Fibroblast of the conjunctiva (primary cell): Measurements from ENCODE around the gene OSBPL6.

Experiments used
- DNase-seq: peaks from one replicate; pipeline ENCODE4 v3.0.0-alpha.2; 2010; ENCODE audit warnings: low read depth

Gene OSBPL6

DNA sequence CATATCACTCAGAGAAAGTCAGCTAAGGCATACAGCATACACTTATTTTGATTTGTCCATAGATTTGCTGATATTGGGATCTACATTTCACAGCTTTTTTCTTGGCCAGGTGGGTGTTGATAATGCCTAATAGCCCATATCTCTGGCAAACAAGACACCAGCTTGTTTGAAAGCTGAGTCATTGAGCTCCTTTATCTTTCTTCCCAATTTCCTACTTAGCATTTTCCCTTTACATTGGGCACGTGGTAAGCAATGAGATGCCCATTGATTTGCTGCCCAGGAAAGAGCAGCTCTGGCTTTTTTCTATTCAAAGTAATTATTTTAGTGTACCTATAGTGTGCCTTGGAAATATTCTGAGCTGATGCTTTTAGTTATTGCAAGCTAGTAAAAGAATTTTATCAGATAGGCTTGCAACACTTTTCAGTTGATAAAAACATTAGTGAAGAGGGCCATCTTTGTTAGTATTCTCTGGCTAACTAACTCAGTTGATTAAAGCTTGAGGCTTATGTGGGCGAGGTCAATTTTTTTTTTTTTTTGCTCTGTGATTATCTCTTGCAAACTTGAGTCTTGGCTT, 79.6 kb downstream of the OSBPL6 start:
- DNase-seq: no peak

- DNase-seq: no peak
Observed at GRCh38 chr2:178275600-178275999, 81.3 kb downstream of the OSBPL6 start.

GRCh38 chr2:178277741-178278197, 83.5 kb downstream of the OSBPL6 start:
- DNase-seq: no peak

- DNase-seq: peak; percentile 34
Observed at GRCh38 chr2:178279142-178279541, 84.8 kb downstream of the OSBPL6 start.

DNA sequence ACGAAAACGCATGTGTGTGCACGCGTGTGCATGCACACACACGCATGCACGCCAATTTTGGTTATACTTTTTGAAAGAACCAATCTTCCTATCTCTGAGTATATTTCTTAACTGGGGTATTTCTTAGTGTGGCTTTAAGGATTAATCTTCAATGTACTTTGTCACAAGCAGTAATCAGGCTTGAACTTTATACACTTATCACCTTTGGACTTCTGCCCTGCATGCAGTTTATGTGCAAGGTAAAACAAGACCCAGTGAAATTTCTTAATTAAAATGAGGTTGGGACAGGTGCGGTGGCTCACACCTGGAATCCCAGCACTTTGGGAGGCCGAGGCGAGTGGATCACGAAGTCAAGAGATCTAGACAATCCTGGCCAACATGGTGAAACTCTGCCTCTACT, 85.3 kb downstream of the OSBPL6 start:
- no peak for DNase-seq

- peak; percentile 28 for DNase-seq
Observed at GRCh38 chr2:178280244-178280852, 86.0 kb downstream of the OSBPL6 start.

DNA sequence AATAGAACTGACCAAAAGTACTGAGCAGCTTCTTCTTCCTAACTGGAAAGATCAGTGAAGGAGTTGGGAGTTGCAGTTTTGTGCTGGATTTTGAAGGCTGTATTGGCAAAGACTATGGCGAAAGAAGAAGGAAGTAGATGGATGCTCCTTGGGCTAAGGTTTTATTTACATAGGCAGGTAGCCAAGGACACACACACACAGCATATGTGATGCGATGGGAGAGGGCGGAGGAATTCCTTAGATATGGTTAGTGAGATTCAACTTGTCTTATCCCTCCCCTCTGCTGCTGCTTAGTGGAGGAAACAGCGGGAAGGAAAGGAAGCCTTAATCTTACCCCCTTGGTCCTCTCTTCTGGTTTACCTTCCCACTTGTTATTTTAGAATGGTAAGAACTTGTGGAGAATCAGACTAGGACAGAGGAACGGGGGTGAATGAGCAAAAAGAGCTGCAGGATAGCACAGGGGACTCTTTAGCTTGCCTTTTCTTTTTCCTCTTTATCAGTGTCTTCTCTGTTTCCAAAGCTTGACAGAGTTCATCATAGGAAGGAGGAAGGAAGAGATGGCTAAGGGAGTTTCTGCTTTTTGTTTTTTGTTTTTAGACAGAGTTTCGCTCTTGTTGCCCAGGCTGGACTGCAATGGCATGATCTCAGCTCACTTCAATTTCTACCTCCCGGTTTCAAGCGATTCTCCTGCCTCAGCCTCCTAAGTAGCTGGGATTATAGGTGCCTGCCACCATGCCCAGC, 87.9 kb downstream of the OSBPL6 start:
- peak; percentile 38 for DNase-seq

DNA sequence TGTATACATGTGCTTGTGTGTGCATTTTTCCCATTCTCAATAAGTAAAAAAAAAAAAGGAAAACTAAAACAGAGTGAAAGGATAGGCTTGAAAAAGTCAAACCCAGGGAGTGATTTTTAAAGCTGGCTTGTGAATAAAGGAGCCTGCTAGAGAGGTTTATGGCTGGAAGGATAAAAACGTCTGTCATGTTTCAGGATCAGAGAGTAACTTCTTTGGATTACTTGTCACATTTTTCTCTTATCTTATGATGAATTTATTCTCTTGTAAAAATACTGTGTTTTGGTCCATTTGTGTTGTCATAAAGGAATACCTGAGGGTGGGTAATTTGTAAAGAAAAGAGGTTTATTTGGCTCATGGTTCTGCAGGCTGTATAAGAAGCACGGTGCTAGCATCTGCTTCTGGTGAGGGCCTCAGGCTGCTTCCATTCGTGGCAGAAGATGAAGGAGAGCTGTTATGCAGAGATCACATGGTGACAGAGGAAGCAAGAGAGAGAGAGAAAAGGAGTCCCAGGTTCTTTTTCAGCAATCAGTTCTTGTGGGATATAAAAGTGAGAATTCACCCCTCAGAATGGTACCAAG, 89.1 kb downstream of the OSBPL6 start:
- DNase-seq: no peak

GRCh38 chr2:178284613-178285286, 90.4 kb downstream of the OSBPL6 start:
- no peak for DNase-seq

DNA sequence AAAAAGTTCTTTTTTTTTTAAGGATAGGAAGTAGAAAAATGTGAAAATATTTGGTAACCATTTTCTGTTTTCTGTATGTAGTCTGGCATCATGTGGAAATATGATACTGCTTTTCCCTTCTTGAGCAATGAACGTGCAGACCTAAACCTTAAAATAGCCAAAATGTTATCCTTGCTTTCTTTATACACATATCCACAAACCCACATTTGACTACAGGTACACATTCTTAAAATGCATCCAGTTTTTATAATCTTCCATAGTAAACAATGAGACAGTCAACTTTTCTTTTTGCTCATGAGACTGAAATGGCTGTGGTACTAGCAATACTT, 90.9 kb downstream of the OSBPL6 start:
- DNase-seq: no peak

DNA sequence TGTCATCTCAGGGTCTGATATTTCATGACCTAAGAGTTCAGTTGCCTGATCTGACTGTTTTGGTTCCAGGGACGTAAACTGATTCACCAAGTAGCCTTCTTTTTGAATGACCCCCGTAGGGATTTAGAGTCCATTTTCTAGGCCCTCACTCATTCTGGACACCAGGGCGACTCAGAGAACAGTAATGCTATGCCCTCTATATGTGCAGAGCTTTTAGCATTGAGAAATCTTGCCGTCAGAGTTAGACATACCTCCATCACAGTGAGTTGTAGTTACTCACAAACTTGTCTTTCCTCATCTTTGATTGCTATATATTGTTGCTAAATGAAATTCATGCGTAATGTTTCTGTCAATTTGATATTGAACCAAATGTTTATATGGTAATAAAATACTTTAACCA, 92.3 kb downstream of the OSBPL6 start:
- DNase-seq: no peak

- DNase-seq: no peak
Observed at GRCh38 chr2:178287652-178288344, 93.5 kb downstream of the OSBPL6 start.

GRCh38 chr2:178291703-178292102, 97.4 kb downstream of the OSBPL6 start:
- DNase-seq: no peak

GRCh38 chr2:178292586-178292985, 98.3 kb downstream of the OSBPL6 start:
- DNase-seq: no peak

- DNase-seq: no peak
Observed at GRCh38 chr2:178295115-178295514, 100.8 kb downstream of the OSBPL6 start.

DNA sequence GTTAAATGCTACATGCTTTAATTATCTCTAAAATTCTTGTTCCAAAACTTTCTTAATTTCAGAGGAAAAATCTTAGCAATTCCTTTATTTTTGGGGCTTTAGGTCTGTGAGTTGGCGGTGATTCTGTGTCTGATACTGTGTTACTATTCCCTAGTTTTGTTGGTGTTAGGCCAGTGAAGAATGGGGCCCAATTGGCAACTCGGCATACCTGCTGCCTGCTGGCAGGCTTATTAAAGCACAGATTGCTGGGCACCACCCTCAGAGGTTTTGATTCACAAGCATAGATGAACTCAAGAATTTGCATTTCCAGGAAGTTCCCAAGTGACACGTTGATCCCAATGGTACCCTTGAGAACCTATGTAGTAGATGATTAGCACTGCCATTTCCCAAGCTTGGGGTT, 101.6 kb downstream of the OSBPL6 start:
- DNase-seq: no peak

DNA sequence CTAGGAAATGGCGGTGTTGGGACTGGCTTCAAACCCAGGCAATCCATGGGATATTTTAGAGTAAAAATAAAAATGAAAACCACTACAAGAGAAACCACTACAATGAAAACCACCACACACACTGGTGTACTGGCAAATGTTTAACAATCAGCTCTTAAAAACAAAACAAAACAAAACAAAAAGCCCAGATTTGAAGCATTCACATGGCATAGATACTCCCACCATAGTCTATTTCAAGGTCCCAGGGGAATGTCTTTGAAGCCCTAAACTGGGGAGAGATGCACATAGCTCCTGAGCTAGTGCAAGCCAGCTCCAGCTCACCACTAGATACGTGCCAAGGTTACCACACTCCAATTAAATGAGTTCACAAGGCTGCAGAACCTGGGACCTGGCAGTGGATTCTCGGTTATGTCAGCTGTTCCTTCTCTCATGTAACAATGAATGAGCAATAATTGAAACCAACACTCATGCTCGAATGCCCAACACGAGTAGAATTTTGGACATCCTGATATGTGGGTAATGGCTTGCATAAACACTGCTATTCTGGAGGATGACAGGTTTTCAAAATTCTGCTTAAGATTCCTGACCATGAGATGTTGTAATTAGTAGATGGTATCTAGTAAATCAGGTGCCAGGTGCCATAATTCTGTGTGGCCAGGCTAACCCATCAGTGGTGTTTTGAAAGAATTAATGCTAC, 102.2 kb downstream of the OSBPL6 start:
- DNase-seq: no peak

DNA sequence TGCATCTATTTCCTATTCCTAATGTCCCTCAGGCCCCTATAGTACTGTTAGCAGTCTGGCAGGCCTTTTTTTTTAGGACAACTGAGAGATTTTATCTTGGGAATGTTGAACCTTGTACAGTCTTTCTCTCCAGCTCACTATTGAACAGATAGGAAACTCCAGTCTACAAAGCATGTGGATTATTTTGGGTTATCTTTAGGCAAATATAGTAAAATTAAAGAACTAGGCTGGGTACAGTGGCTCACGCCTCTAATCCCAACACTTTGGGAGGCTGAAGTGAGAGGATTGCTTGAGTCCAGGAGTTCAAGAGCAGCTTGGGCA, 102.7 kb downstream of the OSBPL6 start:
- no peak for DNase-seq

- DNase-seq: no peak
Observed at GRCh38 chr2:178298785-178299212, 104.5 kb downstream of the OSBPL6 start.

DNA sequence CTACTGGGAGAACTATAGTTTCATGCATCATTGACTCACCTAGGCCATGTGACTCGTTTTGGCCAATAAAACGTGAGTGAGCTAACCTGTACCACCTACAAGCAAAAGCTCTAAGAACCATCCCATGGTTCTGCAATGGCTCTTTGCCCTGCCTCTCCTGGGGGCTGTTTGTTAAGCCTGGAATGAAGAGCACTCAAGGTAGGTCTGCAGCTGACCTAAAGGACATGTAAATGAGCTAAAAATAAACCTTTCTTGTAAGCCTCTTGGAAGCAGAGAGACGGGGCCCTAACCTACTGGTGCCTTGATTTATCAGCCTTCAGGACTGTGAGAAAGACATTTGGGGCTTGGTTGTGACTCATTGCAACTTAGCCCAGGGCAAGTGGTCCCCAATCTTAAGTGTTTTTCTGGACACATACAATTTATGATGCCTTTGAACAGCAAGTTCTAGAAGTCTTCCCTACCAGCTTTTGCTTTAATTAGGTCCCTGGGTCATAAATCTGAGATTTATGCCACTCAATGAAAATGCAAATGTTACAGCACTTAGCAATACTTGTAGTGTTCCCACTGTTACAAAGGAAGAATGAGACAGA, 107.4 kb downstream of the OSBPL6 start:
- no peak for DNase-seq

- DNase-seq: no peak
Observed at GRCh38 chr2:178304333-178304732, 110.0 kb downstream of the OSBPL6 start.
